HG03460 (cell line): ENCODE results near the gene EDIL3.

ENCODE experiments used
- ATAC-seq: cut with Tn5 transposase; IDR thresholded peaks from one replicate; pipeline ENCODE4 v1.9.1; 2021; ENCODE audit not compliant: unreplicated experiment

The EDIL3 gene

GRCh38 chr5:84260939-84261338 is 123.7 kb downstream of the EDIL3 start:
- peak; percentile 44 for ATAC-seq

DNA sequence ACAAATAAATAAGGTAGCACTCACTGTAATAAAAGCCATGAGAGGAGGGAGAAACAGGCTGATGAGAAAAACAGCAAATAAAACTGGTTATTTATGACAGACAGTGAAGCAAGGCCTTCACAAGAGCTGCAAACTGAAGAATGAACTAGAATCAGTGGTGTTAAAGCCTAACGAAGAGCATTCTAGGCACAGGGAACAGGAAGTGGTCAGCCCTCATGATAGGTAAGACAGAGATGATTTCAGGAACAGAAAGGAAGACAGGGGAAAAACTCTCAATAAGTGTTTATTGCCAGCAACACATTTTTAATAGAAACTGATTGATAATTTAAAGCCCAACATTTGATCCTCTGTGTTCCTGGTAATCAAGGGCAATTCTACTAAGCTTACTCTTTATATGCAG is 124.5 kb downstream of the EDIL3 start:
- peak; percentile 73 for ATAC-seq

DNA sequence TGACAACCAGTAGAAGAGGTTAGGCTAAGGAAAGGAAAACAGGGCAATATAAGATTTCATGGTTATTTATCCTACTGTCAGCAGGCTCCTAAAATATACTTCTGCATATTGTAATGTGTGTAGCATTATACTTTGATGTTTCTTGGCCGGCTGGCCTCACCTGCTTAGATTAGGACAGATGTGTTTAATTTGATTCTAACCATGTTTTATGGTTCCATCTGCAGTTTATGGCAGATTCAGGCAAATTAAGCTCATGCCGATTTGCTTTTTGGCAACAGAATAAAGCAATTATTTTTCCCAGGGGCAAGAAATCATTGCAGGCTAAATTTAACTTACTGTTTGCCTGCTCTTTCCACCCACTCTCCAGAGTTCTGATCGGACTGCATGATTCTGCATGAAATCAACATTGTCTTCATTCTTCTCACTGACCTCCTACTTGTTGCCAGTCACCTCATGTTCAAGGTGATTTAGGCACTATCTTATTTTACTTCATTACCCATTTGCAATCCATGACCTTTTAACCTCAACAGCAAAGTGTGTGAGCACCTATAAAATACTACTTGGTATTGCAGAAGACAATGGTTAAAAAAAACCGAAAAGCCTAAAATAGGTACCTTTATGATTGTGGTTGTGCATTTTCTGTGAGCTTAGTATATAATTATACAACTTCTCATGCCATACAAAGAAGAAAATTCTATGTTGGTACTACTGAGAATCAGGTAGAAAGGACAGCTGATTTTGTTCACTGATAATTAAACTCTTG is 125.2 kb downstream of the EDIL3 start:
- ATAC-seq, result no peak

DNA sequence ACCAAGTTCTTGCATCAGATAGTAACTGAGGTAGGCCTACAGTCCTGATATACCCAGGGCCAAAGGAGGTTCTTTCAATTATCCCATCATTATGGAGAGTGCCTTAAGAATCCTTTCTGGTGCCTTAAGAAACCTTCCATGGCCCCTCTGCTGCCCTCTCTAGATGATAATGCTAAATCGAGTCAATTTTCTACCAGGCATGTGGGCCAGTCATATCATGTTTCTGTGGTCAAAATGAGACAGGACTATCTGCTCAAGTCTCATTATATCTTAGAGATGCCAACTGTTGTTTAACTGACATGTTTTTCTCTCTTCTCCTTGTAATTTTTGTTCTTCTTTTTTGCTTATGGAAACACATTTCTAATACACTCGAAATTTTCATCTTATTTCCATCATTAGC is 127.6 kb downstream of the EDIL3 start:
- no peak for ATAC-seq

DNA sequence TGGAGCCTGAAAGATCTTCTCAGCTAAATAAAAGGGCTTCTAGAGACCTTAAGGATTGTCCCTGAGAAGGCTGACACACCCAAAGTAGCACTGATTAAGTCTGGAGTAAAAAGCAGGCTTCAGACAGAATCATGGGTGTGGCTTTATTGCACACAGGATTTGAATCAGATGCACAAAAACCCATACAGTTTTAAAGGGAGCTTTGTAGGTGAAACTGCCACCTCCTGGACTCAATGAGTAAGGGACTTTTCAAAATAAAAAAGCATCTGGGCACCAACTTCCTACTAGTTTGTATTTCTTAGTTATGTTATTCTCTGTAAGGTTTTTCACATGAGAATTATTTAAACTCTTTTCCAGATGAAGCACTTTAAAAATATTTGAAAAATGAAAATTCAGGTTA is 129.4 kb downstream of the EDIL3 start:
- no peak for ATAC-seq

DNA sequence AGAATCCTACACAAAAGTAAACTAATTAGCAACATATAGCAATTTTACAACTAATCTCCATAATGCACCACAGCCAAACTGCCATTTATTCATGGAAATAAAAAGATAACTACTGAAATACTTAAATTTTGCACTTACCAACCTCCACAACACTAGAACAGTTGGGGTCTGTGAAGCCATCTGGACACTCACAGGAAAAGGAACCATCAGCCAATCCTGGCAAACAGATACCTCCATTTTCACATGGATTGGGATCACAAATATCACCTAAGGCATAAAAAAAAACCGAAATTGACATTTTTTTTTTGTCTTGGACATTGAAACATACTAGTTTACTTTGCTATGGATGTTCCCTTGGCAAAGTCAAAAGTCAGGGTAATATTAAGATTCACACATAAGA is 130.7 kb downstream of the EDIL3 start:
- no peak for ATAC-seq

DNA sequence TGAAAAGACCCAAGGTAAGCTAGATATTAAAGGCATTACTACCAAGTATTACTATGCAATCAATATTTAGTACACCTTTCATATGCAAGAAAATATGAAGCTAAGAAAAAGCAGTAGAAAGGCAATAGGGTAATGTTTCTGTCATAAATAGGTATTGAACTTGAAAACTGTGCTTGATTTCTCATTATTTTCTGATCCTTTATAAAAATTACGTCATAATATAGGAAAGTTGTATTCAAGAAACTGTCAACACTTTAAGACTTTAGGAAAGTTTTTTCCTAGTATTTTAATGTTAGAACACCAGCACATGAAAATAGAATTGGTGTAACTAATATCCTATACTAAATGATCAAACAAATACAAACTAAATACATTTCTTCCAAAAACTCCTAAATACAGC is 133.2 kb downstream of the EDIL3 start:
- no peak for ATAC-seq

- no peak for ATAC-seq
These were observed 134.6 kb downstream of the EDIL3 start for GRCh38 chr5:84249918-84250630.

DNA sequence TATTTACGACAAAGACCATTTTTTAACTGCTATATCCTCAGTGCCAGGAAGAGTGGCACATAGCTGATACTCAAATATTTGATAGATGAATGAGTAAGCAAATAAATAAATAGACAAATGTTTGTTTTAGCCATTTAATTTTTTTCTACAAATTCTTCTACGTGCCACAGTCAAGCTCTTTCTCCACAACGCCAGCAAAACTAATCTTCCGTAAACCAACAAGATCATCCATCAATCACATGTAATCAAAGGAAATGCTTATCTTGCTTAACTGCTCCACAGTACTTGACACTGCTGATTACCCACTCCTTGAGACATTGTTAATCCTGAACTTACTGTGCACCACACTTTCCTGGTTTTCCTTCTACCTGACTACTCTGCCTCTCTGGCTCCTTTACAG is 136.7 kb downstream of the EDIL3 start:
- no peak for ATAC-seq

DNA sequence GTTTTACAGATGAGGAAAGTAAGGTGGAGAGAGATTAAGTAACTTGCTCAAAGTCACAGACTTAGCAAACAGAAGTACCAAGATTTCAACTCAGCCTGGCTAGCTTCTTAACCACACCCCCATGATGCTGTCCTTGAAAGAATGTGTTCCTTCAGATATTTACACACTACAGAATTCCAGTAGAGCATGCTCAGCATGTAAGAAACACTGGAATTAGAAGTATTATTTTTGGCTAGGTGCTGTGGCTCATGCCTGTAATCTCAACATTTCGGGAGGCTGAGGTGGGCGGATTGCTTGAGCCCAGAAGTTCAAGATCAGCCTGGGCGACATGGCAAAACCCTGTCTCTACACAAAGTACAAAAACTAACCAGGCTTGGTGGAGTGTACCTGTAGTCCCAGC is 142.4 kb downstream of the EDIL3 start:
- no peak for ATAC-seq

GRCh38 chr5:84239494-84239893 is 145.2 kb downstream of the EDIL3 start:
- no peak for ATAC-seq

DNA sequence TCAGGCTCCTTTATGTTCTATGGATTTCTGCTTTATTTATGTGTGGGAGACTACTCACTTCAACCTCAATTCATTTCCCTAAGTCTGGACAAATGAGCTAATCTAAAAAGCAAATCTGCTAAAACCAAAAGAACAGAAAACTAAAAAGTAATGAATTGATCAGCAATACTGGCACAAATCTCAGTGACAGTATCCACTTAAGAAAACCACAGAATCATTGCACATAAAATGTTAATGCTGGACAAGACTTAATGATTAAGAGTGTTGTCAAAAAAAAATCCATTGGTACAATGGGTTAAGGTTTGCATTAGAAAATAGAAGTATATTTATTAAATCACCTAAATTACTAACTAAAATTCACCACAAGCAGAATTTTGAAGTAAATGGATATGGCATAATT is 147.6 kb downstream of the EDIL3 start:
- no peak for ATAC-seq

DNA sequence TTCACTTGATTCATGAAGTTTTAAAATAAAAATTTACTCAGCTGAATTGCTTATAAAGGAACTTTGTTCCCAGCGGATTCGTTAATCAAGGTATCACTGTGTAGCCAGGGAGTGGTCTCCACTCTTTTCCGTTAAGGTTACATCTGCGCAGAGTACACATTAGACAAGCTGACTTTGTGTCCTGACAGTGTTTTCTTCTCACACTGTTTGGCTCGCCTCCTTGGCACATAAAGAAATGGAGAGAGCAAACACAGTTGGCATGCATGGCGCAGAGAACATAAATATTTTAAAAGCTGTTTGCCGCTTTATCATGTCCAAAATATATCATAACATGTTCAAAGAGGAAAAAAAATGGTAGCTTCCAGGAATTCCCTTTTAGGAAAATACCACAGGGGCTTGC is 153.2 kb downstream of the EDIL3 start:
- ATAC-seq, result no peak

DNA sequence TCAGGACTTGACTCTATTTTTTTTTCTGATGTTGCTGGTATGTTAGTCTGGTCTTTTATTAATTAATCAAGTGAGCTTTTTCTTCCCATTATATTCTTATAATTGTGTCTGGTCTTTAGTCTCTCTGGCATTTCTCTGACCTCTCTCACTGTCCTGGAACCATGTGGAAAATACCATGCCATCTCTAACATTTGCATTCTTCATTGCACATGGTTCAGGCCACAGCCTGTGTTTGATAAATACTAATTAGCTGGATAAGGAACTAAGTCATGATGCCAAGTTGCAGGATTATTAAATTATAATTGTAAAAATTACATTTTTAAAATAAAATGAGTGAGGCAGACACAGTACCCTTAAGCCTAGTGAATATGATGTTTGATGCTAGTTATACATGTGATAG is 155.6 kb downstream of the EDIL3 start:
- no peak for ATAC-seq

DNA sequence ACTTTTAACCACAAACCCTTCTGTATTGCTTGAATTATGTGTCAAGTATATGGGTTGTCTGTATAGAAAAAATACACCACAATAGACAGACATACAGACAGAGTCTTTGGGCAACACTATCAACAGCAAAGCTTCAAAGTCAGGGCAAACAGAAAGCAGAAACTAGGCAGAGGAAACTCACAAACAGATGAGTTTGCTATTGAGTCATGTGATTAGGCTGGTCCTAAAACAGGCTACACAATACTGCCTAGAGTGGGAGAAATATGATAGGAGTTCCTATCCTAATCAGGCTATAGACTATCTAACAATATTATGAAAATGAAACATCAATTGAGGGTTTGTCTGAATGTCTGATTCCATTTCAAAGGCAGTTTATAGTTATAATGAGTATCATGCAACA is 156.4 kb downstream of the EDIL3 start:
- ATAC-seq, result no peak

DNA sequence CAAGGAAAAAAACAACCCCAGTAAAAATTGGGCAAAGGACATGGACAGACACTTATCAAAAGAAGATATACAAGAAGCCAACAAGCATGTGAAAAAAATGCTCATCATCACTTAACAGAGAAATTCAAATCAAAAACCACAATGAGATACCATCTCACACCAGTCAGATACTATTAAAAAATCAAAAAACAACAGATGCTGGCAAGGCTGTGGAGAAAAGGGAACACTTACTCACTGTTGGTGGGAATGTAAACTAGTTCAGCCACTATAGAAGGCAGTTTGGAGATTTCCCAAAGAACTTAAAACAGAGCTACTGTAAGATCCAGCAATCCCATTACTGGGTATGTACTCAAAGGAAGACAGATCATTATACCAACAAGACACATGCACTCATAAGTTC is 157.4 kb downstream of the EDIL3 start:
- no peak for ATAC-seq

- ATAC-seq, result no peak
These were observed 166.1 kb downstream of the EDIL3 start for GRCh38 chr5:84218546-84218945.

GRCh38 chr5:84215521-84215920 is 169.2 kb downstream of the EDIL3 start:
- ATAC-seq, result no peak

GRCh38 chr5:84213861-84214260 is 170.8 kb downstream of the EDIL3 start:
- no peak for ATAC-seq

DNA sequence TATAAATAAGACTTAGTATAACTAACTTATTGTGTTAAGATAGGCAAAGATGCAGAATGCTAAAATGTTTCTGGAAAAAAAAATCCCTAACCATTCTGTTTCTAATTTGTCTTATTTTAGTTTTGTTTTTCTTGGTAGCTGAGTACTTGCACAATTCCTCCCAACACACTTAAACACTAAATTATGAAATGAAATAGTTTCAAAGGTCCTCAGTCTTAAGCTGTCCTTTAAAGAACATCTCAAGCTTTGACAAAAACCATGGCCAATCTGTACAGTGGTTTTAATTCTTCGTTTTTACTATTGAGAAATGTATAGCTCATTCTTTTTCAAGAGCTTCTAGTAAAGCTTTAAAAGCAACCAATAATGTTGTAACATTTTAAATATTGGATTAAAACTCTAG is 171.5 kb downstream of the EDIL3 start:
- no peak for ATAC-seq

DNA sequence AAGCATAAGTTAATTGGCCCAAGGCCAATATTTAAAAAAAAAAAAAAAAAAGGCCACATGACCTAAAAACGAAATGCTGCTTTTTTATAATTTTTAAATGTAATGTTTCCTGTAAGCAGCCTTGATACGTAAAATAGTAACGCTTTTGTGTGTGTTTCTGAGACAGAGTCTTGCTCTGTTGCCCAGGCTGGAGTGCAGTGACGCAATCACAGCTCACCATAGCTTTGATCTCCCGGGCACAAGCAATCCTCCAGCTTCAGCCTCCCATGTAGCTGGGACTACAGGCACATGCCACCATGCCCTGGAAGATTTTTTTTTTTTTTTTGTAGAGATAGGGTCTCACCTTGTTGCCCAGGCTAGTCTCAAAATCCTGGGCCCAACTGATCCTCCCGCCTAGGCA is 179.9 kb downstream of the EDIL3 start:
- ATAC-seq, result no peak

GRCh38 chr5:84202136-84202535 is 182.5 kb downstream of the EDIL3 start:
- no peak for ATAC-seq

- ATAC-seq, result peak; percentile 61
These were observed 187.1 kb downstream of the EDIL3 start for GRCh38 chr5:84197538-84197937.
